GM19463 (cell line): ENCODE data around the gene TMEM140.
A peak's percentile ranks its signal among the peaks of the same experiment; 100 is the strongest.
"Not testable (repeated sequence)": the region's sequence is repeated elsewhere in the genome, so short reads cannot be mapped to it uniquely, and the experiment has no call there.

Experiments
- ATAC-seq: cut with Tn5 transposase; IDR thresholded peaks from one replicate; pipeline ENCODE4 v1.9.1; 2021; ENCODE audit warnings: mild to moderate bottlenecking, moderate library complexity; ENCODE audit not compliant: unreplicated experiment

The TMEM140 gene

GRCh38 chr7:135147899-135148721, at the start of gene TMEM140:
TMEM140 (plus strand) TSS chr7:135148072; CDS start chr7:135164442, 16,370 bp downstream.
- peak; percentile 60 for ATAC-seq

GRCh38 chr7:135098391-135098790, 49.5 kb upstream of the TMEM140 start:
- no peak for ATAC-seq

- no peak for ATAC-seq
Observed at GRCh38 chr7:135100856-135101255, 47.0 kb upstream of the TMEM140 start.

GRCh38 chr7:135102372-135102771, 45.5 kb upstream of the TMEM140 start:
- ATAC-seq: peak; percentile 100

GRCh38 chr7:135109562-135109961, 38.3 kb upstream of the TMEM140 start:
- no peak for ATAC-seq

- ATAC-seq: no peak
Observed at GRCh38 chr7:135109976-135110375, 37.9 kb upstream of the TMEM140 start.

GRCh38 chr7:135111379-135111778, 36.5 kb upstream of the TMEM140 start:
- ATAC-seq: no peak

- ATAC-seq: no peak
Observed at GRCh38 chr7:135114622-135115021, 33.2 kb upstream of the TMEM140 start.

GRCh38 chr7:135117096-135117495, 30.8 kb upstream of the TMEM140 start:
- ATAC-seq: no peak

- ATAC-seq: no peak
Observed at GRCh38 chr7:135121868-135122267, 26.0 kb upstream of the TMEM140 start.

GRCh38 chr7:135124631-135125030, 23.2 kb upstream of the TMEM140 start:
- ATAC-seq: not testable (repeated sequence)

GRCh38 chr7:135128931-135129330, 18.9 kb upstream of the TMEM140 start:
- no peak for ATAC-seq

GRCh38 chr7:135129579-135129978, 18.3 kb upstream of the TMEM140 start:
- ATAC-seq: no peak

- no peak for ATAC-seq
Observed at GRCh38 chr7:135143885-135144668, 3.8 kb upstream of the TMEM140 start.

GRCh38 chr7:135147341-135147898, 452 bp upstream of the TMEM140 start:
- no peak for ATAC-seq

- ATAC-seq: no peak
Observed at GRCh38 chr7:135150072-135150782, 2.4 kb downstream of the TMEM140 start.

- ATAC-seq: no peak
Observed at GRCh38 chr7:135151132-135151531, 3.3 kb downstream of the TMEM140 start.

- ATAC-seq: peak; percentile 35
Observed at GRCh38 chr7:135151533-135151932, 3.7 kb downstream of the TMEM140 start.

- no peak for ATAC-seq
Observed at GRCh38 chr7:135152442-135152841, 4.6 kb downstream of the TMEM140 start.

GRCh38 chr7:135154734-135155133, 6.9 kb downstream of the TMEM140 start:
- ATAC-seq: no peak

- no peak for ATAC-seq
Observed at GRCh38 chr7:135156290-135156689, 8.4 kb downstream of the TMEM140 start.
